ENCODE results near the gene PODNL1. TPM values are rescaled to one million over a fixed set of nuclear protein-coding genes. Genes with fewer than 3 reads are reported as not detected.
A peak's percentile ranks its signal among the peaks of the same experiment; 100 is the strongest.

PODNL1 gene
- total RNA-seq, 1 donor from 2014 or later = 8.9 TPM

- TF ChIP-seq CTCF (IDR thresholded peaks at IDR 0.05; ENCODE audit: partially characterized antibody, unreplicated experiment) = no peak
- peaks cover 9% of the 10 kb centered on the region for H3K4me1 Mint-ChIP-seq (ENCODE audit: low read depth, unreplicated experiment)
- peak; percentile 63 for DNase-seq
- H3K9me3 Mint-ChIP-seq (ENCODE audit: unreplicated experiment) = peaks cover 4% of the 10 kb centered on the region
- peak overlapping the region; percentile 18 for H3K4me3 Mint-ChIP-seq (ENCODE audit: unreplicated experiment)
- H3K27ac Mint-ChIP-seq (ENCODE audit: unreplicated experiment) = peak overlapping the region; percentile 28
- peaks cover 11% of the 10 kb centered on the region for H3K27me3 Mint-ChIP-seq (ENCODE audit: unreplicated experiment)
- no peaks in the 10 kb centered on the region for H3K36me3 Mint-ChIP-seq (ENCODE audit: unreplicated experiment)
Measured at GRCh38 chr19:13961826-13962698, 23.8 kb upstream of the PODNL1 start.

GRCh38 chr19:13960863-13961784 lies 22.9 kb upstream of the PODNL1 start:
- TF ChIP-seq CTCF (IDR thresholded peaks at IDR 0.05; ENCODE audit: partially characterized antibody, unreplicated experiment) = no peak
- no peak for DNase-seq
- peaks cover 13% of the 10 kb centered on the region for H3K27me3 Mint-ChIP-seq (ENCODE audit: unreplicated experiment)
- peak overlapping the region; percentile 18 for H3K4me3 Mint-ChIP-seq (ENCODE audit: unreplicated experiment)
- peak overlapping the region; percentile 28 for H3K27ac Mint-ChIP-seq (ENCODE audit: unreplicated experiment)
- peaks cover 10% of the 10 kb centered on the region for H3K4me1 Mint-ChIP-seq (ENCODE audit: low read depth, unreplicated experiment)
- H3K36me3 Mint-ChIP-seq (ENCODE audit: unreplicated experiment) = no peaks in the 10 kb centered on the region
- peaks cover 4% of the 10 kb centered on the region for H3K9me3 Mint-ChIP-seq (ENCODE audit: unreplicated experiment)

GRCh38 chr19:13959962-13960862 lies 22.0 kb upstream of the PODNL1 start:
- no peaks in the 10 kb centered on the region for H3K36me3 Mint-ChIP-seq (ENCODE audit: unreplicated experiment)
- peaks cover 10% of the 10 kb centered on the region for H3K4me1 Mint-ChIP-seq (ENCODE audit: low read depth, unreplicated experiment)
- no peak overlapping the region for H3K27ac Mint-ChIP-seq (ENCODE audit: unreplicated experiment)
- DNase-seq = no peak
- TF ChIP-seq CTCF (IDR thresholded peaks at IDR 0.05; ENCODE audit: partially characterized antibody, unreplicated experiment) = no peak
- peaks cover 12% of the 10 kb centered on the region for H3K27me3 Mint-ChIP-seq (ENCODE audit: unreplicated experiment)
- peaks cover 4% of the 10 kb centered on the region for H3K9me3 Mint-ChIP-seq (ENCODE audit: unreplicated experiment)
- H3K4me3 Mint-ChIP-seq (ENCODE audit: unreplicated experiment) = no peak overlapping the region

GRCh38 chr19:13959141-13959961 lies 21.1 kb upstream of the PODNL1 start:
- DNase-seq = no peak
- no peak for TF ChIP-seq CTCF (IDR thresholded peaks at IDR 0.05; ENCODE audit: partially characterized antibody, unreplicated experiment)
- peaks cover 2% of the 10 kb centered on the region for H3K9me3 Mint-ChIP-seq (ENCODE audit: unreplicated experiment)
- no peak overlapping the region for H3K4me3 Mint-ChIP-seq (ENCODE audit: unreplicated experiment)
- peaks cover 10% of the 10 kb centered on the region for H3K4me1 Mint-ChIP-seq (ENCODE audit: low read depth, unreplicated experiment)
- H3K27me3 Mint-ChIP-seq (ENCODE audit: unreplicated experiment) = peaks cover 12% of the 10 kb centered on the region
- H3K36me3 Mint-ChIP-seq (ENCODE audit: unreplicated experiment) = no peaks in the 10 kb centered on the region
- no peak overlapping the region for H3K27ac Mint-ChIP-seq (ENCODE audit: unreplicated experiment)

Data from glutamatergic neuron (in vitro differentiated cells).